GM13976 (cell line): ENCODE measurements around the gene TSC2.

Source experiments
- DNase-seq: peaks from one replicate; pipeline ENCODE4 v3.0.0; 2012; ENCODE audit warnings: low spot score
- in situ Hi-C: fragments of 300-500 bp; cut with MboI; formaldehyde crosslinking; loops from one replicate; pipeline ENCODE4 v1.12.0; 2022; ENCODE audit warnings: low sequenced_read_pairs, mixed read lengths, inconsistent platforms; ENCODE audit not compliant: unreplicated experiment
- TF ChIP-seq, protein P1 (sequence below): IDR thresholded peaks from 2 replicates; pipeline ENCODE4 v1.5.1; 2012; ENCODE audit warnings: borderline replicate concordance, mild to moderate bottlenecking; ENCODE audit not compliant: insufficient read depth; ENCODE audit errors: extremely low read depth, missing control alignments, control extremely low read depth

Gene TSC2

DNA sequence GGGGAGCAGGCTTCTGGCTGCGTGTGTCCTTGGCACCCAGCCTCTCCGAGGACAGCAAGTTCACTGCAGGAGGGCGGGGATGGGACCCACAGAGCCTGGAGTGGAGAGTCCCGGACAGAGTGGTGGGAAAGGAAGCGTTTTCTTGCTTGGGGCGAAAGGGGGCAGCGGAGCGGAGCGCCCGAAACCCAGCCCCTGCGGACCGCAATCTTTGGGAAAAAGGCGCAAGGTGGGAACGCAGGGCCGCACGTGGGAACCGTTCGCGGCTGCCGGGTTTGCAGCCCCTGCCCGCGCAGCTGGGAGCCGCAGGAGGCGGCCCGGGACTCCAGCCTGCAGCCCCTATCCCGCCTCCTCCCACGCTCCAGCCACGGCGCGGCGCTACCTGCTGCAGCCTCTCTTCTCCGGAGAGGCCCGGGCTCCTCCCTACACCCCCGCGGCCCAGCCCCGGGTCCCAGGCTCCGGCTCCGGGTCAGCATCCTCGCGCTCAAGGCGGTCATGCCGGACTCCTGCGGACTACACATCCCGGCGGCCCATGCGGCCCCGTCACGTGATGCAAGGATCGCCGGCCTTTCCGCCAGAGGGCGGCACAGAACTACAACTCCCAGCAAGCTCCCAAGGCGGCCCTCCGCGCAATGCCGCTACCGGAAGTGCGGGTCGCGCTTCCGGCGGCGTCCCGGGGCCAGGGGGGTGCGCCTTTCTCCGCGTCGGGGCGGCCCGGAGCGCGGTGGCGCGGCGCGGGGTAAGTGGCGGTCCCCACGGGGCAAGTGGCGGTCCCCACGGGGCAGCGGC, at the start of gene TSC2, which contains the start of gene NTHL1:
TSC2 (plus strand) TSS at position 656 of the 786 bp plus-strand sequence. CDS start 631 bp downstream, outside the sequence.
NTHL1 (minus strand) TSS at position 505 of the 786 bp plus-strand sequence; CDS start at position 494, 11 bp downstream.
- in situ Hi-C loops: no loop called here
- DNase-seq: peak; percentile 99
- TF ChIP-seq, protein P1, sequence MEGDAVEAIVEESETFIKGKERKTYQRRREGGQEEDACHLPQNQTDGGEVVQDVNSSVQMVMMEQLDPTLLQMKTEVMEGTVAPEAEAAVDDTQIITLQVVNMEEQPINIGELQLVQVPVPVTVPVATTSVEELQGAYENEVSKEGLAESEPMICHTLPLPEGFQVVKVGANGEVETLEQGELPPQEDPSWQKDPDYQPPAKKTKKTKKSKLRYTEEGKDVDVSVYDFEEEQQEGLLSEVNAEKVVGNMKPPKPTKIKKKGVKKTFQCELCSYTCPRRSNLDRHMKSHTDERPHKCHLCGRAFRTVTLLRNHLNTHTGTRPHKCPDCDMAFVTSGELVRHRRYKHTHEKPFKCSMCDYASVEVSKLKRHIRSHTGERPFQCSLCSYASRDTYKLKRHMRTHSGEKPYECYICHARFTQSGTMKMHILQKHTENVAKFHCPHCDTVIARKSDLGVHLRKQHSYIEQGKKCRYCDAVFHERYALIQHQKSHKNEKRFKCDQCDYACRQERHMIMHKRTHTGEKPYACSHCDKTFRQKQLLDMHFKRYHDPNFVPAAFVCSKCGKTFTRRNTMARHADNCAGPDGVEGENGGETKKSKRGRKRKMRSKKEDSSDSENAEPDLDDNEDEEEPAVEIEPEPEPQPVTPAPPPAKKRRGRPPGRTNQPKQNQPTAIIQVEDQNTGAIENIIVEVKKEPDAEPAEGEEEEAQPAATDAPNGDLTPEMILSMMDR: peak; percentile 9

DNA sequence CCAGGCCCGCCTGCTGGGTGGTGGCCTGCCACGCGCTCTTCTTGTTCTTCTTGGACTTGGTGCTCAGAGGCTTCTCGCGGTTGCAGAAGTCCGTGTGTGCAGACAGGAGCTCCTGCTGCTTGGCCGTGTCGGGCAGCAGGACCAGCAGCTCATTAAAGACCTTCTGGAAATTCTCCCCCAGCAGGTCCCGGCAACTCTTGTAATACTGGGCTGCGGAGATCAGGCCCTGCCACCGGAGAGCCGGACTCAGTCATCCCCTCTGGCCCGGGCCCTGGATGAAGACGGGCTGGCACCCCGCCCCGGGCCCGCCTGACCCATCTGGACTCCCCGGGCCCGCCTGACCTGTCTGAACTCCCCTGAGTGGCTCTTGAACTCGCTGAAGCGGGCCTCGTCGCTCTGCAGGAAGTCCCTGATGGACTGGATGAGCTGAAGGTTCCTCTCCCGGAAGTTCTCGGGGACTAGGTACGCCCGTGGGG, 49.4 kb upstream of the TSC2 start:
- TF ChIP-seq, protein P1: no peak
- no peak for DNase-seq
- in situ Hi-C loops: no loop called here

DNA sequence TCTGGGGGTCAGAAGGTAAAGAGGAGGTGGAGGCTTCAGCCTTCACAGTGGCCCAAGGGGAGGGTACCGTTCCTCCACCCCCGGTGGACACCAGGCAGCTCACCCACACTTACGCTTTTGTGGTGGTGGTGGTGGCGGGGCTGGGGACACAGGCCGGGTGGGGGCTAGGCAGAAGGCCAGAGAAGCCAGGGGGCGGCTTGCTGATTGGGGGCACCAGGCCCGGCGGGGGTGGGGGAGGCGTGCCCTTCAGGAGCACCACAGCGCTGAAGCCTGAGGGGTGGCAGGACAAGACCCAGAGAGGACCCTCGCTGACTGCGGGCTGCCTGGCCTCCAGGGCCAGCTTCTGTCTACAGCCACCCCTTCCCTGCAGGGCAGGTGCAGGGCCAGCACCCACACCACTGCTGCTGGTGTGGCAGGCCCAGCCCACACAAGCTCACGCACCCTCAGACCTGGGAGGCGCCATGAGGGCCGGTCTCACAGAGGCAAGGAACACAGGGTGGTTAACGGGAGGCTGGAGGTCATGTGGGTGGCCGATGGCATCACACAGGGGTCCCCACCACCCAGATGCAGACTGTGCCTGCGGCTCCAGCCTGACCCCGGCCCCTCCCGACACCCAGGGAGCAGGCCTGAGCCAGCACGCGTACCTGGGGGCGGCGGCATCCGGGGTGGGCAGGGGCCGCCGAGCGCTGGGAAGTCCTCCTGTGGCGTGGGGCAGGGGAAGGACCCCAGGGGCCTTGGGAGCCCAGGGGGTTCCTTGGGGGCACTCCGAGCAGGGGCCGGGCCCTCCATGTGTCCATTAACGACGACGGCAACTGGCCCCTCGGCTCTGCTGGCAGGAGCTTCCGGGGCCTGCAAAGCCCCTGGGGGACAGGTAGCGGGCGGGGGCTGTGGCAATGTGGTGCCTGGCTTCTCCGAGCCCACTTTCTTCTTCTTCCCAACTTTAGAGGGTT, 48.7 kb upstream of the TSC2 start:
- no peak for DNase-seq
- in situ Hi-C loops: no loop called here
- TF ChIP-seq, protein P1: no peak

DNA sequence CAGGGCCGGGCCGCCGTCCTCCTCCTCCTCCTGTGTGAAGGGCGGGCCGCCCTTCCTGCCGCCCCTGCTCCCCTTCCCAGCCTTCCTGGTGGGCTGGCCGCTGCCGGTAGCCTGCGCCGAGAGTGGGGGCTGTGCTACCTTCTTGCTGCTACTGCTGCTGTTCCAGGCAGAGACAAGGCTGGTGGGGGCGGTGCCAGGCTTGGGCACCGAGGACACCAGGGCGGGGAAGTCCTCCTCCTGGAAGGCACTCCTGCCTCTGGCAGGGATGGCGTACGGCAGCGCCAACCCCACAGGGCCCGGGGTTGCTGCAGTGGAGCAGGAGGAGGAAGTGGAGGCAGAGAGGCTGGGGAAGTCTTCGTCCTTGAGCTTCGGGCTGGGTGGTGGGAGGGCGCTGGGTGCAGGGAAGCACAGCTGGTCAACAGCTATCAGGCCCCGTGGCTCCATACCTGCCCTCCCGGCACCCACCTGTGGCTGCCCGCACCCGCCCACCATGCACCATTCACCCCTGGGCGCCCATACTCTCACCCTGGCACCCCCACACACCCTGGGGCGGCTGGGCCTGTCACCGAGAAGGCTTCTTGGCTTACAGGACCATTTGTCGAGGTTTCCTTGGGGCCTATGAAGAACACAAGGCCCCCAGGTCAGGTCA, 47.8 kb upstream of the TSC2 start:
- TF ChIP-seq, protein P1: no peak
- in situ Hi-C loops: loop anchor here (25.0 kb wide), 1 partner anchor 487 kb away; the partner anchor contains the start of gene TBC1D24
- no peak for DNase-seq

DNA sequence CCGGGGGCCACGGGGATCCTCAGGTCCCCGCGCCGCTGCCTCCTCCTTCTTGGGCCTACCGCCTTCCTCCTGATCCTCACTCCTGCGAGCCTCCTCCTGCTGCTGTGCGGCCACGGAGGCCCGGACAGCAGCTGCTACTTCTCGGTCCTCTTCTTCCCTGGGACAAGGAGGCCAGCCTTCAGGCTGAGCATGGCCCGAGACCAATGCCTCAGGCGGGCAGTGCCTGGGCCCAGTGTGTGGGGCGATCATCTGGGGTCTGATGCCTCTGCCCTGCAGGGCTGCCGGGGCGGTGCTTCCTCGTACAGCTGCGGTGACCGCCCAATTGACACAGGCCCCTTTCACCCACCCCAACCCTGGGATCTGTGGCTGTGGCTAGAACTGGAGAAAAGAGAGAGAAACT, 46.8 kb upstream of the TSC2 start:
- DNase-seq: no peak
- in situ Hi-C loops: loop anchor here (25.0 kb wide), 1 partner anchor 486 kb away; the partner anchor contains the start of gene TBC1D24

More for the DNA sequence above, 46.8 kb upstream of the TSC2 start:
- TF ChIP-seq, protein P1: no peak
